GM19099 (cell line): ENCODE measurements around the gene CPSF7.

Source experiments
- POLR2A ChIP-seq: IDR thresholded peaks from 3 replicates; pipeline ENCODE4 v1.6.1; 2011; ENCODE audit warnings: low read depth; ENCODE audit not compliant: insufficient read length; ENCODE audit errors: extremely low read depth

CPSF7 gene

GRCh38 chr11:61448552-61448927, 18.8 kb upstream of the CPSF7 start:
- TF ChIP-seq POLR2A: no peak

GRCh38 chr11:61447601-61448551, 18.1 kb upstream of the CPSF7 start:
- no peak for TF ChIP-seq POLR2A

- TF ChIP-seq POLR2A: no peak
Observed at GRCh38 chr11:61446211-61446651, 16.5 kb upstream of the CPSF7 start.

GRCh38 chr11:61445516-61445915, 15.7 kb upstream of the CPSF7 start:
- no peak for TF ChIP-seq POLR2A

GRCh38 chr11:61442616-61443015, 12.8 kb upstream of the CPSF7 start:
- TF ChIP-seq POLR2A: no peak

- TF ChIP-seq POLR2A: no peak
Observed at GRCh38 chr11:61439615-61440014, 9.8 kb upstream of the CPSF7 start.

- no peak for TF ChIP-seq POLR2A
Observed at GRCh38 chr11:61437496-61437895, 7.7 kb upstream of the CPSF7 start.

- peak; percentile 41 for TF ChIP-seq POLR2A
Observed at GRCh38 chr11:61429346-61429690, 457 bp downstream of the CPSF7 start.

GRCh38 chr11:61425367-61426131, 4.2 kb downstream of the CPSF7 start:
- no peak for TF ChIP-seq POLR2A

GRCh38 chr11:61422226-61422625, 7.5 kb downstream of the CPSF7 start:
- TF ChIP-seq POLR2A: no peak

- no peak for TF ChIP-seq POLR2A
Observed at GRCh38 chr11:61418136-61418535, 11.6 kb downstream of the CPSF7 start.

GRCh38 chr11:61417670-61418069, 12.1 kb downstream of the CPSF7 start:
- no peak for TF ChIP-seq POLR2A

- TF ChIP-seq POLR2A: no peak
Observed at GRCh38 chr11:61416941-61417340, 12.8 kb downstream of the CPSF7 start.

GRCh38 chr11:61415381-61415780, 14.4 kb downstream of the CPSF7 start:
- TF ChIP-seq POLR2A: no peak

GRCh38 chr11:61414547-61414946, 15.2 kb downstream of the CPSF7 start:
- TF ChIP-seq POLR2A: no peak

- no peak for TF ChIP-seq POLR2A
Observed at GRCh38 chr11:61413496-61413895, 16.3 kb downstream of the CPSF7 start.
